SHP77 treated with DMSO at 0.1 percent for 48 hours (cell line): ENCODE results near the gene SLC4A1AP.

Source experiments
- DNase-seq: peaks from one replicate; lab custom pipeline; 2025; lab: John Stamatoyannopoulos, UW

The SLC4A1AP gene

GRCh38 chr2:27720004-27720551, 56.4 kb downstream of the SLC4A1AP start:
- no peak for DNase-seq

GRCh38 chr2:27721335-27721734, 57.6 kb downstream of the SLC4A1AP start:
- DNase-seq = no peak

GRCh38 chr2:27721884-27722485, 58.3 kb downstream of the SLC4A1AP start:
- DNase-seq = no peak

- DNase-seq = peak; percentile 34
Measured at GRCh38 chr2:27723372-27724144, 59.9 kb downstream of the SLC4A1AP start.

- DNase-seq = no peak
Measured at GRCh38 chr2:27724191-27724590, 60.5 kb downstream of the SLC4A1AP start.

- no peak for DNase-seq
Measured at GRCh38 chr2:27724905-27725701, 61.4 kb downstream of the SLC4A1AP start.

GRCh38 chr2:27727257-27727656, 63.6 kb downstream of the SLC4A1AP start:
- DNase-seq = no peak

GRCh38 chr2:27728081-27728858, 64.6 kb downstream of the SLC4A1AP start:
- no peak for DNase-seq

GRCh38 chr2:27729198-27729597, 65.5 kb downstream of the SLC4A1AP start:
- DNase-seq = no peak

GRCh38 chr2:27729614-27730013, 65.9 kb downstream of the SLC4A1AP start:
- no peak for DNase-seq

- DNase-seq = no peak
Measured at GRCh38 chr2:27730261-27730662, 66.6 kb downstream of the SLC4A1AP start.

- DNase-seq = no peak
Measured at GRCh38 chr2:27730980-27731691, 67.4 kb downstream of the SLC4A1AP start.

GRCh38 chr2:27734305-27734704, 70.6 kb downstream of the SLC4A1AP start:
- no peak for DNase-seq

- DNase-seq = no peak
Measured at GRCh38 chr2:27735263-27735904, 71.7 kb downstream of the SLC4A1AP start.

GRCh38 chr2:27736031-27736889, 72.6 kb downstream of the SLC4A1AP start:
- no peak for DNase-seq

- DNase-seq = no peak
Measured at GRCh38 chr2:27736890-27737204, 73.2 kb downstream of the SLC4A1AP start.

- DNase-seq = no peak
Measured at GRCh38 chr2:27737676-27738348, 74.1 kb downstream of the SLC4A1AP start.

GRCh38 chr2:27738349-27739057, 74.8 kb downstream of the SLC4A1AP start:
- DNase-seq = no peak

GRCh38 chr2:27739058-27739373, 75.3 kb downstream of the SLC4A1AP start:
- DNase-seq = no peak
